ENCODE measurements around the gene STIM1.

STIM1 gene

DNA sequence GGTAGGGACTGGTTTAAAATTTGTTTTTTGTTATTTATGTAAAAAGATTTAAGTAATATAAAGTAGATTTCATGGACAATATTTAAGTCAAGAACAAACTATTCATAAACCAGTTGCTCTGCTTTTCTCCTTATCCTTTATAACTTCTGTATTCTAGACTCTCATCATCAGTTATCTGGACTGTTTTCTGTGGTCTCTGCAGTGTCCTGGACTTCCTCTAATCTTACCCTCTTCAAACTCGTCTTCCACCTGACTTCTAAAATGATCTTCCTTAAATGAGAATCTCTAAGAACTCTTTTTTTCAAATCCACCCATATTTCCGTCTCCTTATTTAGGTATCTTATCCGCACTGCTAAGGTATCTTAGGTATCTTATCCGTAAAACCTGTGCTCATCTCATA, 247.2 kb downstream of the STIM1 start:
- no peak for TF ChIP-seq GATA2 (IDR thresholded peaks at IDR 0.05; ENCODE audit: low read depth, low read length)
- TF ChIP-seq GATA3 (IDR thresholded peaks at IDR 0.05; ENCODE audit: low read depth, low read length) = no peak

DNA sequence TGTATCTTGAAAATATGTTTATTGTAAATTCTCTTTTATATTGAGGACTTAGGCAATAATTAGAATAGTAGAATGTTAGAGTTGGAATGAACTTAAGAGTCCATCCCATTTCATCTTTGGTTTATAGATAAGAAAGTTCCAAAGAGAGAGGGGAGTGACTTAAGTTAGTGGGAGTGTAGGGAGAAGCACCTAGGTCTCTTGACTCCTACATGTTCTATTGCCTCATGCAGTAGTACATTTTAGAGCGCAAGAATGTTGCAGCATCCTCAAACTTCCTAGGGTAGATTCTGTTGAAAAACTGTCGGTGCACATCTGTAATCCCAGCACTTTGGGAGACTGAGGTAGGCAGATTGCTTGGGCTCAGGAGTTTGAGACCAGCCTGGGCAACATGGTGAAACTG, 247.8 kb downstream of the STIM1 start:
- TF ChIP-seq GATA2 (IDR thresholded peaks at IDR 0.05; ENCODE audit: low read depth, low read length) (no peak), GATA3 (IDR thresholded peaks at IDR 0.05; ENCODE audit: low read depth, low read length) (no peak)

DNA sequence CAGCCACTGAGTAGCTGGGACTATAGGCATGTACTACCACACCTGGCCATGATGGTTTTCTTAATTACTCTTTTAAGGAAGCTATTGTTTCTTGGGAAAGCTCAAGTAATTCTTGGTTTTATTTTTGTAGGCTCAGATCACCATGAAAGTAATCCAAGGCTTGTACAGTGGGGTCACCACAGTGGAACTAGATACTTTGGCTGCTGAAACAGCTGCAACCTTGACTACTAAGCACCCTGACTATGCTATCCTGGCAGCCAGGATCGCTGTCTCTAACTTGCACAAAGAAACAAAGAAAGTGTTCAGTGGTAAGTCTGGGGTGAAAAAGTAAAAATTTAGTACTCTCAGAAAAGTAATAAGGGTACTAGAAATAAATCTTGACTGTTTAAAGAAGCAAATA, 250.5 kb downstream of the STIM1 start:
- no peak for TF ChIP-seq GATA2 (IDR thresholded peaks at IDR 0.05; ENCODE audit: low read depth, low read length)
- TF ChIP-seq GATA3 (IDR thresholded peaks at IDR 0.05; ENCODE audit: low read depth, low read length) = no peak

DNA sequence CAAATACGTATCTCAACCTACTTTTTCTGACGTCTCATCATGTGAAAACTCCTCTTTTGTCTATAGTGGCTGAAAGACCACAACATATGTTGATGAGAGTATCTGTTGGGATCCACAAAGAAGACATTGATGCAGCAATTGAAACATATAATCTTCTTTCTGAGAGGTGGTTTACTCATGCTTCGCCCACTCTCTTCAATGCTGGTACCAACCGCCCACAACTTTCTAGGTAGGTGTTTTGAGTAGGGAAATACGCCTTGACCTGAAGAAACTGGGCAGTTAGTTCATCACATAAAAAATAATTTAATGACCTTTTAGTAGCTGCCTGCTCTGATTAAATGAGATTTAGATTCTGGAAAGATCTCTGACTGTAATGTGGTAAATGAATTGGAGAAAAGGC, 256.4 kb downstream of the STIM1 start:
- TF ChIP-seq GATA2 (IDR thresholded peaks at IDR 0.05; ENCODE audit: low read depth, low read length) = no peak
- no peak for TF ChIP-seq GATA3 (IDR thresholded peaks at IDR 0.05; ENCODE audit: low read depth, low read length)

DNA sequence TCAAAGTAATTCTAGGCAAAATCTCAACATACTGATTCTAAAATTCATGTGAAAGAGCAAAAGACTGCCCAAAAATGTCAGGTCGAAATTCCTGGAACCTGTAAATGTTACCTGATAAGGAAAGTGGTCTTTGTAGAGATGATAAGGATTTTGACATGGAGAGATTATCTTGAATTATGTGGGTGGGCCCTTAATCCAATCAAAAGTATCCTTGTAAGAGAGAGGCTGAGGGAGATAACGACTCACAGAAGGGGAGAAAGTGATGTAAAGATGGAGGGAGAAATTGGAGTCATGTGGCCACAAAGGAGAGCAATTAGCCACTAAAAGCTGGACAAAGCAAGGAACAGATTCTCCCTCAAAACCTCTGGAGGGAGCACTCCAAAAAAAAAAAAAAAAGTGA, 259.7 kb downstream of the STIM1 start:
- TF ChIP-seq GATA3 (IDR thresholded peaks at IDR 0.05; ENCODE audit: low read depth, low read length) (no peak), GATA2 (IDR thresholded peaks at IDR 0.05; ENCODE audit: low read depth, low read length) (no peak)

DNA sequence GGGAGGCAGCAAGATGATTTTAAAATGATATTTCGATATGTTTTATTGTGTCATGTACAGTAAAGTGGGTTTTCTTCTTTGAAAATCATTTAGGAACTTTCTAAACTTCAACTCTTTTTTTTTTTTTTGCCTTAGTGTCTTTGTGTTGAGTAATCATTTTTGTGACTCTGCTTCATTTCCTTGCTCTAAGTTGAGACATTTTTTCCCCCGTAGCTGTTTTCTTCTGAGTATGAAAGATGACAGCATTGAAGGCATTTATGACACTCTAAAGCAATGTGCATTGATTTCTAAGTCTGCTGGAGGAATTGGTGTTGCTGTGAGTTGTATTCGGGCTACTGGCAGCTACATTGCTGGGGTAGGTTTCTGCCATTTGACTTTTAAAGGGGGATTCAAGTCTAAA, 262.6 kb downstream of the STIM1 start:
- no peak for TF ChIP-seq GATA3 (IDR thresholded peaks at IDR 0.05; ENCODE audit: low read depth, low read length)
- no peak for TF ChIP-seq GATA2 (IDR thresholded peaks at IDR 0.05; ENCODE audit: low read depth, low read length)

DNA sequence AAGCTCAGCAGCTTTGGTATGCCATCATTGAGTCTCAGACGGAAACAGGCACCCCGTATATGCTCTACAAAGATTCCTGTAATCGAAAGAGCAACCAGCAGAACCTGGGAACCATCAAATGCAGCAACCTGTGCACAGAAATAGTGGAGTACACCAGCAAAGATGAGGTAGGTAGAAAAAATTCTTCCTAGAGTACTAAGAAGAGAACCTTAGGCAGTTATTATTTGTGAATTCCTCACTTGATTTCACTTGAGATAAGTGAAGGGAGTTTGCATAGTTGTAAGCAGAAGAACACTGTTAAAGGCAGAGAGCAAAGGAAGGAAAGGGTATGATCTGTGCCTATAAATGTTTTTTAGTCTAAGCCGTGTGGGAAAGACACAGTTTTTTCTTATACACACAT, 267.8 kb downstream of the STIM1 start:
- no peak for TF ChIP-seq GATA3 (IDR thresholded peaks at IDR 0.05; ENCODE audit: low read depth, low read length)
- TF ChIP-seq GATA2 (IDR thresholded peaks at IDR 0.05; ENCODE audit: low read depth, low read length) = no peak

DNA sequence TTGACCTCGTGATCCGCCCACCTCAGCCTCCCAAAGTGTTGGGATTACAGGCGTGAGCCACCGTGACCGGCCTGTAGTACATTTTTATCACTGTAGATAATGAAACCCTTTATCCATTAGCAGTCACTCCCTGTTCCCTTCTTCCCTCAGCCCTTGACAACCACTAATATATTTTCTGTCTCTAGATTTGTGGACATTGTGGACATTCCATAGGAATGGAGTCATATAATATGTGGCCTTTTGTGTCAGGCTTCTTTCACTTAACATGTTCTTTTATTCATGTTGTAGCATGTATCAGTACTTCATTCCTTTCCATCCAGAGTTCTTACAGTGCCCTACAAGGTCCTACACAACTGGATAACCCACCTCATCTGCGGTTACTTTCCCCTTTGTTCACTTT, 269.7 kb downstream of the STIM1 start:
- no peak for TF ChIP-seq GATA3 (IDR thresholded peaks at IDR 0.05; ENCODE audit: low read depth, low read length)
- no peak for TF ChIP-seq GATA2 (IDR thresholded peaks at IDR 0.05; ENCODE audit: low read depth, low read length)

DNA sequence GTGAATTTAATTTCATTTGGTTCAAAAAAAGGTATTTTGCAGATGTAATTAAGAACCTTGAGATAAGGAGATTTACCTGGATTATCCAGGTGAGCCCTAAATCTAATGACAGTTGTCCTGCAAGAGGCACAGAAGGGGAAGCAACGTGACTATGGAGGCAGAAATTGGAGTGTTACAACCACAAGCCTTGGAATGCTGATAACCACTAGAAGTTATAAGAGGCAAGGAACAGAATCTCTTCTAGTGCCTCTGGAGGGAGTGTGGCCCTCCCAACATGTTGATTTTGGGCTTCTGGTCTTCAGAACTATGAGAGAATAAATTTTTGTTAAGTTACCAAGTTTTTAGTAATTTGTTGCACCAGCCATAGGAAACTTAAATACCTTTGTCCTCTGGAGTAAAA, 271.9 kb downstream of the STIM1 start:
- TF ChIP-seq GATA2 (IDR thresholded peaks at IDR 0.05; ENCODE audit: low read depth, low read length) (no peak), GATA3 (IDR thresholded peaks at IDR 0.05; ENCODE audit: low read depth, low read length) (no peak)

DNA sequence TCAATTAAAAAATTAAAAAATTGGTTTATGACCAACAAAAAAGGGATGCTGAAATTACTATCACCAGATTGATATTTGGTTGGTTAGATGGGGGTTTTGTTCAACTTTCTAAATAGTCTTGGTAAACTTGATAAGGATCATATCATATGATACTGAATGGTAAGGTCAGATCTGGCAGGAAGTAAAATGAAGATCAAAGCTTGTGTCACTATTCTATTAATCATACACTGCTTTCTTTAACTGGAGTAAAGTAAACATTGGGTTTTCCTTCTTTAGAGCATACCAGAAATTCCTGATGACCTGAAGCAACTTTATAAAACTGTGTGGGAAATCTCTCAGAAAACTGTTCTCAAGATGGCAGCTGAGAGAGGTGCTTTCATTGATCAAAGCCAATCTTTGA, 279.3 kb downstream of the STIM1 start:
- no peak for TF ChIP-seq GATA3 (IDR thresholded peaks at IDR 0.05; ENCODE audit: low read depth, low read length)
- TF ChIP-seq GATA2 (IDR thresholded peaks at IDR 0.05; ENCODE audit: low read depth, low read length) = no peak

DNA sequence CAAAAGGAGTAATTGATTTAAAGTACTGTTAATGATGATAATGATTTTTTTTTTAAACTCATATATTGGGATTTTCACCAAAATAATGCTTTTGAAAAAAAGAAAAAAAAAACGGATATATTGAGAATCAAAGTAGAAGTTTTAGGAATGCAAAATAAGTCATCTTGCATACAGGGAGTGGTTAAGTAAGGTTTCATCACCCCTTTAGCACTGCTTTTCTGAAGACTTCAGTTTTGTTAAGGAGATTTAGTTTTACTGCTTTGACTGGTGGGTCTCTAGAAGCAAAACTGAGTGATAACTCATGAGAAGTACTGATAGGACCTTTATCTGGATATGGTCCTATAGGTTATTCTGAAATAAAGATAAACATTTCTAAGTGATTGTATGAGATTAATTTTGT, 283.0 kb downstream of the STIM1 start:
- TF ChIP-seq GATA2 (IDR thresholded peaks at IDR 0.05; ENCODE audit: low read depth, low read length) = no peak

DNA sequence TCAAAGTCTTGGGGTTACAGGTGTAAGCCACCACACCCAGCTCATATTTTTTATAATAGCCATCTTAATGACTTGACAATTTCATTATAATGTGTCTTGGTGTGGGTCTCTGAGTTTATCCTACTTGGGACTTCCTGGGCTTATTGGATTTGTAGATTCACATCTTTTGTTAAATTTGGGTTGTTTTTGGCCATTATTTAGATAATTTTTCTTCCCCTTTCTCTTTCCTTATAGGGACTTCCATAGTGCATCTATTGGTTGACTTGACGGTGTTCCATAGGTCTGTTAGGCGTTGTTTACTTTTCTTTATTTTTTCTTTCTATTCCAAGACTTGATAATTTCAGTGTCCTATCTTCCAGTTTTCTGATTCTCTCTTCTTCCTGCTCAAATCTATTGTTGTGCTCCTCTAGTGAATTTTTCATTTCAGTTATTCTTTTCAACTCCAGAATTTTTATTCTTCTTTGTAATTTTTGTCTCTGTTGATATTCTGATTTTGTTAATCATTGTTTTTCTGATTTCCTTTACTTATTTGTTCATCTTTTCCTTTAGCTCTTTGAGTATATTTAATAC, 284.7 kb downstream of the STIM1 start:
- TF ChIP-seq GATA2 (IDR thresholded peaks at IDR 0.05; ENCODE audit: low read depth, low read length) = no peak
- no peak for TF ChIP-seq GATA3 (IDR thresholded peaks at IDR 0.05; ENCODE audit: low read depth, low read length)
